HUES6 (cell line): ENCODE measurements around the gene TTC38.
A peak's percentile ranks its signal among the peaks of the same experiment; 100 is the strongest.

Experiments
- H3K27ac ChIP-seq: 2 replicates; pipeline ENCODE4 v1.7.0; 2013; ENCODE audit warnings: low read depth, mild to moderate bottlenecking, low read length, inconsistent platforms
- H3K27me3 ChIP-seq: 2 replicates; pipeline ENCODE4 v1.6.1; 2013; ENCODE audit warnings: low read length; ENCODE audit not compliant: control insufficient read depth, insufficient read depth
- H3K36me3 ChIP-seq: 2 replicates; pipeline ENCODE4 v1.6.1; 2013; ENCODE audit warnings: low read length; ENCODE audit not compliant: control insufficient read depth, insufficient read depth
- H3K4me1 ChIP-seq: 2 replicates; pipeline ENCODE4 v1.6.1; 2013; ENCODE audit warnings: low read length; ENCODE audit not compliant: control insufficient read depth, insufficient read depth
- H3K4me3 ChIP-seq: 2 replicates; pipeline ENCODE4 v1.5.1; 2013; ENCODE audit warnings: low read depth, low read length
- H3K9ac ChIP-seq: one replicate; pipeline ENCODE4 v1.6.1; 2013; ENCODE audit warnings: mild to moderate bottlenecking, low read length
- H3K9me3 ChIP-seq: 2 replicates; pipeline ENCODE4 v1.6.1; 2013; ENCODE audit warnings: low read depth, low read length; ENCODE audit not compliant: control insufficient read depth, insufficient read depth

Gene TTC38

DNA sequence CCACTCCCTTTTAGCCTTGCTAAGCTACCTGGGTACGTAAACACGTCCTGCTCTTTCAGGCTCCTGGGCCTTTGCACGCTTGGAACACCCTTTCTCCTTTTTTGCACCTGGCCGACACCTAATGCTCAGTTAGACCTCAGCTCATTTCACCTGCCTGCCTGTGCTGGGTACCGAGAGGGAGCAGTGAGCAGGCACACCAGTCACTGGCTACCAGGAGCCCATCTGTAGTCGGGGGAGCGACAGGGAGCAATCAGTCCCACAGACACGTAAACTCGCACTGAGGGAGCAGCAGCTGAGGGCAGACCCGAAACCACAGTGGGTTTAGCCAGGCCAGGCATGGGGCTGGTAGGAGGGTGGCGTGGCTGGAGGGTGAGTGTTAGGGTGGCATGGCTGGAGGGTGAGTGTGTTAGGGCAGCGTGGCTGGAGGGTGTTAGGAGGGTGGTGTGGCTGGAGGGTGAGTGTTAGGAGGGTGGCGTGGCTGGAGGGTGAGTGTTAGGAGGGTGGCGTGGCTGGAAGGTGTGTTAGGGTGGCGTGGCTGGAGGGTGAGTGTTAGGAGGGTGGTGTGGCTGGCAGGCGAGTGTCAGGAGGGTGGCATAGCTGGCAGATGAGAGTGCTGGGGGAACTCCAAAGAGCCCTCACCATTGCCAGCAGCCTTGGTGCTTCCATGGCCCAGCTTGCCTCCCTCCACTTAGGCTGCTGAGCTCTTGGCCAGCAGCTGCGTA, 22.5 kb downstream of the TTC38 start:
- Histone ChIP-seq H3K27ac (no peak overlapping the region), H3K9ac (no peak overlapping the region), H3K4me1 (0 out of 2 replicates have a peak, but pooled peaks cover under 1% of the 10 kb centered on the region), H3K27me3 (no peaks in the 10 kb centered on the region), H3K36me3 (peaks cover 38% of the 10 kb centered on the region), H3K9me3 (no peaks in the 10 kb centered on the region), H3K4me3 (no peak overlapping the region)

DNA sequence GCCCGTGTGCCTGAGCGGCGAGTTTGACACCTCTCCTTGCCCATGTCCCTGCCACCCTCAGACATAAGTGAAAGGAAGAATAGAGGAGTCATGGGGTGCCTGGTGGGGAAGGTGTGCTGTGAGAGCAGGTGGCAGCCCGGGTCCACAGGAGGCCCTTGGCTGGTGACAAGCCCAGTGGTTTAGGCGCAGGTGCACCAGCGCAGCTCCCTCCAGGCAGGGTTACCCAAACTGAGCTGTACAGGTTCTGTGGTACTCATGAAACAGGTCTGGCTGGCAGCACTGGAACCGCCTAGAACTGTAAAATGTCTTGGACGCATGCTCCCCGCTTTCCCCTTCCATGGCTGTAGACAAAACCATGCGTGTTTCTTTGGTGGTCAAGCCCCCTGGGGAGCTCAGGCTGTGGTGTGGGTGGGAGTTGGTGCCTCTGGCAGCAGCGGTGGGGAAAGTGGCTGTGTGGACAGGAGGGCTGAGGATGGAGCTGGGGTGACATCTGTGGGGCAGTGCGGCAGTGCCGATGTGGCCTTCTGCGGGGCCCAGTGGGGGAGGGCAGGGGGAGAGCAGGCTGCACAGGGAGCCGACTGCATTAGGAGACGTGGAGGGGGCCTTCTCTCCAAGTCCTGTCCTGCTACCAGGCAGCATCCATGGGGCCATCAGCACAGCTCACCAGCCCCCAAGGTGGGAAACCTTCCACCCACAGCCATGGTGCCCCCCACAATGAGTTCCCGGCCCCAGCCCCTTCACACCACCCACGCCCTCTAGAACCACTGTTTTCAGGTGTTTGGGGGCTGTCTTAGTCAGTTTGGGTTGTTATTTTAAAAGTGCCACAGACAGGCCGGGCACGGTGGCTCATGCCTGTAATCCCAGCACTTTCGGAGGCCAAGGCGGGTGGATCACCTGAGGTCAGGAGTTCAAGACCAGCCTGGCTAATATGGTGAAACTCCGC, 23.3 kb downstream of the TTC38 start:
- Histone ChIP-seq H3K27me3 (no peaks in the 10 kb centered on the region), H3K27ac (no peak overlapping the region), H3K4me3 (no peak overlapping the region), H3K9ac (no peak overlapping the region), H3K4me1 (peaks cover 8% of the 10 kb centered on the region), H3K36me3 (peaks cover 36% of the 10 kb centered on the region), H3K9me3 (no peaks in the 10 kb centered on the region)

DNA sequence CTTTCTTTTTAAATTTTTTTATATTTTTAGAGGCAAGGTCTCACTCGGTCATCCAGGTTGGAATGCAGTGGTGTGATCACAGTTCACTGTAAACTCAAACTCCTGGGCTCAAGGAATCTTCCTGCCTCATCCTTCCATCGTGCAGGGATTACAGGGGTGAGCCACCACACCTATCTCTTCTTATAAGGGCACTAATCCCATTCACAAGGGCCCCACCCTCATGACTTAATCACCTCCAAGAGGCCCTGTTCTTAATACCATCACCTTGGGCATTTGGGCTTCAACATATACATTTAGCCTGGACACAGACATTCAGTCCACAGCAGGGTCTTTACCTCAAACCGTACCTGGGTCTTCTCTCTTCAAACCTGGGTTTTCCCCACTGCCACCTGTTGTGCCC, 24.4 kb downstream of the TTC38 start:
- H3K9ac ChIP-seq, result no peak overlapping the region
- H3K4me3 ChIP-seq, result no peak overlapping the region
- no peak overlapping the region for H3K27ac ChIP-seq
- H3K27me3 ChIP-seq, result no peaks in the 10 kb centered on the region
- H3K36me3 ChIP-seq, result peaks cover 27% of the 10 kb centered on the region
- H3K4me1 ChIP-seq, result peaks cover 8% of the 10 kb centered on the region
- no peaks in the 10 kb centered on the region for H3K9me3 ChIP-seq

DNA sequence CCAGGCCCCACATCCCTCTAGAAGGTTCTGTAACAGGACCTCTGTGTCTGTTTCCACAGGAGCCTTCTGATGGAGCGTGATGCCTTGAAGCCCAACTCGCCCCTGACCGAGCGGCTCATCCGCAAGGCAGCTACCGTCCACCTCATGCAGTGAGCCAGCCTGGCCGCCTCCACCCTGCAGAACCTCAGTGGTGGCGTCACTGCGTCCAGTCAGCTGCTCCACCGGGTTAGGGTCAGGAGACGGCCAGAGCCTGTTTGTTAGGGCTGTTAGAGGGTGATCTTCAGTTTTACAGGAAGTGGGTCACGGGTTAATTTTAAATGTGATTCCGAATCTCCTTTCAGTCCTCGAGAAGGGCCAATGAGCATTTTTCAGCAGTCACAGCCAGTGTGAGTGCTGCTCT, 24.9 kb downstream of the TTC38 start:
- H3K36me3 ChIP-seq, result peaks cover 23% of the 10 kb centered on the region
- H3K4me3 ChIP-seq, result no peak overlapping the region
- H3K4me1 ChIP-seq, result peaks cover 11% of the 10 kb centered on the region
- H3K9me3 ChIP-seq, result no peaks in the 10 kb centered on the region
- H3K27ac ChIP-seq, result no peak overlapping the region
- H3K27me3 ChIP-seq, result no peaks in the 10 kb centered on the region
- no peak overlapping the region for H3K9ac ChIP-seq

DNA sequence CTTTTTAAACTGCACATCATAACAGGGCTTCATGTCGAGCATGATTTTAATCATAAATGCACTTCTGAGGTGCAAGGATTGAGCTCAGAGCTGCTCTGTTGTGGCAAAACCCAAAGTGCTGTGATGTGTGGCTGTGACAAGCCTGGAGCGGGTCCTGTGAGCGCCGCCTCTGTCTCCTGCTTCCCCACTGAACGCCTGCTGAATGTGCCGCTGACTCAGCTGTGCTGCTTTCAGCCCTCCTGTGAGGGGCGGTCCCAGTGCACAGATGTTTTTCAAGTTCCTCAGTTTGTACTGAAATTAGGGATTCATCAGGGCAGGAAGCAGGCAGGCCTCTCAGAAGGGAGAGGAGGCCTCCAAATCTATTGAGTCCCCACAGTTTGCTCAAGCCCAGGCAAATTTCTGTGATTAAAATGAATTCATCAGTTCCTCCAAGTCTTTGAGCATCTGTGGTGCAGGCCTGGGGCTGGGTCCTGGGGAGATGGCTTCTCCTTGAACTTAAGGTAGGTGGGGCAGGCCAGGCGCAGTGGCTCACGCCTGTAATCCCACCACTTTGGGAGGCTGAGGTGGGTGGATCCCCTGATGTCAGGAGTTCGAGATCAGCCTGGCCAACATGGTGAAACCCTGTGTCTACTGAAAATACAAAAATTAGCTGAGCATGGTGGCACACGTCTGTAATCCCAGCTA, 25.9 kb downstream of the TTC38 start:
- H3K4me3 ChIP-seq, result no peak overlapping the region
- H3K27ac ChIP-seq, result no peak overlapping the region
- H3K9ac ChIP-seq, result no peak overlapping the region
- no peaks in the 10 kb centered on the region for H3K9me3 ChIP-seq
- H3K36me3 ChIP-seq, result peaks cover 26% of the 10 kb centered on the region
- H3K4me1 ChIP-seq, result peaks cover 11% of the 10 kb centered on the region
- H3K27me3 ChIP-seq, result no peaks in the 10 kb centered on the region

DNA sequence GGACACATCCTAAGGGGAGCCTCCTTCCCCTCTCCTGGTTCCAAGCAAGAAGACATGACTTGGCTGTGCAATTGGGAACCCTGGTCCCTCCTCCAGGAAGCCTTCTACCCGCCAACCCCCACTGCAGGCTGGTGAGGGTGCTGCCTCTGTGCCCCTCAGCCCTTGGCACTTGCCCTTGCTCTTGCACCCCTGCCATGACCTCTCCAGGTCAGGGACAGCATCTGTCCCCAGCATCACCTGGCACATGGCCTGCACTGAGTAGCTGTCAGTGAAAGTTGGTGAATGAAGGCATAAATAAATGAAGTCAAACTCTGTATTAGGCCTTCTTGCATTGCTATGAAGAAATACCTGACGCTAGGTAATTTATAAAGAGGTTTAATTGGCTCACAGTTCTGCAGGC, 27.0 kb downstream of the TTC38 start:
- H3K36me3 ChIP-seq, result peaks cover 29% of the 10 kb centered on the region
- no peaks in the 10 kb centered on the region for H3K9me3 ChIP-seq
- H3K9ac ChIP-seq, result no peak overlapping the region
- H3K4me1 ChIP-seq, result peaks cover 11% of the 10 kb centered on the region
- no peak overlapping the region for H3K27ac ChIP-seq
- no peak overlapping the region for H3K4me3 ChIP-seq
- H3K27me3 ChIP-seq, result no peaks in the 10 kb centered on the region

DNA sequence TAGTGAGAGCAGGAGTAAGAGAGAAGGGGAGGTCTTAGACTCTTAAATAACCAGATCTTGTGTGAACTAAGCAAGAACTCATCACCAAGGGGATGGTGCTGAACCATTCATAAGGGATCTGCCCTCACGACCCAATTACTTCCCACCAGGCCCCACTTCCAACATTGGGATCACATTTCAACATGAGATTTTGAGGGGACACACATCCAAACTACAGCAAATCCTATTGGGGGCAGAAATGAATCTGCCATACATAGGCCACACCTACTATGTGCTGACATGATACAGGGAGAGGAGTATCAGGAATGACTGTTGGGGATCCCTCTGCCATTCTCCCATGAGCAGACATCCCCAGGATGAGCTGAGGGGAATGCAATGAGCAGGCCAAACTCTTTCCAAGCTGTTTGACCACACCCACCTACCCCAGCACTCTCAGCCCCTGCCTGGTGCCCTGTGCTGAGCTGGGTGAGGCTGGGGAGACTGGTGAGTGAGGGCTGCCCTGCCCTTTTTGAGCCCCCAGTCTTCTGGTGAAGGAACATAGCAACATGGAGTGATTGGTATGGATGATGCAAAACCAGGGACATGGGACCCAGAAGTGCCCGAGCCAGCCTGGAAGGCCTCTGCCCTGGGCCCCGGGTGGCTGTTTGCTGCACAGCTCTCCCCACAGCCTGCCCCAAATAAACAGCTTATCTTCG, 27.6 kb downstream of the TTC38 start:
- H3K36me3 ChIP-seq, result peaks cover 29% of the 10 kb centered on the region
- no peaks in the 10 kb centered on the region for H3K9me3 ChIP-seq
- H3K4me3 ChIP-seq, result peak overlapping the region; percentile 82
- H3K4me1 ChIP-seq, result peaks cover 11% of the 10 kb centered on the region
- H3K27me3 ChIP-seq, result no peaks in the 10 kb centered on the region
- no peak overlapping the region for H3K27ac ChIP-seq
- peak overlapping the region; percentile 85 for H3K9ac ChIP-seq

DNA sequence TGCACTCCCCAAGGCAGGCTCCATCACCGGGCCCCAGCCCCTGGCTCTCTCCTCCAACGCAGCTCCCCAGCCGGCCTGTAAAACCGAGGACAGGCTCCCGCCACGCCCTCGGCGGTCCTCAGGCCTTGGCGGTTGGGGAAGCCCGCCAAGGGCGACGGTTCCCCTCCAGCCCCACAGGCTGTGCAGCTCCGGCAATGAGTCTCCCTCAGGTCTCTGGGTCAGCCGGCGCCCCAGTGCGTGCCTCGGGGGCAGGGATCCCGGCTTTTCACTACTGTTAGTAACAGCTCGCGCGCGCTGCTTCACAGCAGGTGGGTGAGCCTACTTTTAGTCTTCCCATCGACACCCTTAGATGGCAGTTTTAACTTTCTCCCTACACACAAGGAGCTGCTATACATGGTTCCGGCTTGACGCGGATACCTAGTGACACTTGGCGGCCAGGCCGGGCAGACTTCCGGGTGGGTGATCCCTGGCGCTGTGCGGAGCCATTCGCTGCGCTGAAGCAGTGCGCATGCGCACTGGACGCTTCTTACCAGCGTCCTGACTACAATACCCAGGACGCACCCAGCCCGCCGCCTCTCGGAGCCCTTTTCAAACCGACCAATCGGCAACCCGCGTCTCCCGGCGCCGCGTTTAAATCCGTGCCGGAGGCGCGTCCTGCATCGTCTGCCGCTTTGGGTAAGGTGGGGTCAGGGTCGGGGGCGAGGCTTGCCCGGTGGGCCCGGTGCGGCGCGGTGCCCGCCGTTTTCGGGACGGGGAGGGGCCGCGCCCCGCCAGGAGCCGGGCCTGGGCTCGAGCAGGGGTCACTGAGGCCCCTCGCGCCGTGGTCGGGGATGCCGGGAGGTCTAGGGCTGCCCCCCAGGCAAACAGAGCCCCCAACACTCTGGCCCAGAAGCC, 28.7 kb downstream of the TTC38 start, which contains the start of gene GTSE1:
Gene GTSE1 (plus strand): TSS at position 614 of the 894 bp plus-strand sequence. CDS start 531 bp downstream, outside the sequence.
- Histone ChIP-seq H3K27ac (no peak within 1 kb of the TSS; the same call in 1 of the 2 replicates), H3K4me3 (peak within 1 kb of the TSS; percentile 82), H3K4me1 (peaks cover 11% of the 10 kb centered on the region), H3K27me3 (no peaks in the 10 kb centered on the region), H3K9me3 (no peaks in the 10 kb centered on the region), H3K36me3 (peaks cover 34% of the 10 kb centered on the region), H3K9ac (peak within 1 kb of the TSS; percentile 90)

DNA sequence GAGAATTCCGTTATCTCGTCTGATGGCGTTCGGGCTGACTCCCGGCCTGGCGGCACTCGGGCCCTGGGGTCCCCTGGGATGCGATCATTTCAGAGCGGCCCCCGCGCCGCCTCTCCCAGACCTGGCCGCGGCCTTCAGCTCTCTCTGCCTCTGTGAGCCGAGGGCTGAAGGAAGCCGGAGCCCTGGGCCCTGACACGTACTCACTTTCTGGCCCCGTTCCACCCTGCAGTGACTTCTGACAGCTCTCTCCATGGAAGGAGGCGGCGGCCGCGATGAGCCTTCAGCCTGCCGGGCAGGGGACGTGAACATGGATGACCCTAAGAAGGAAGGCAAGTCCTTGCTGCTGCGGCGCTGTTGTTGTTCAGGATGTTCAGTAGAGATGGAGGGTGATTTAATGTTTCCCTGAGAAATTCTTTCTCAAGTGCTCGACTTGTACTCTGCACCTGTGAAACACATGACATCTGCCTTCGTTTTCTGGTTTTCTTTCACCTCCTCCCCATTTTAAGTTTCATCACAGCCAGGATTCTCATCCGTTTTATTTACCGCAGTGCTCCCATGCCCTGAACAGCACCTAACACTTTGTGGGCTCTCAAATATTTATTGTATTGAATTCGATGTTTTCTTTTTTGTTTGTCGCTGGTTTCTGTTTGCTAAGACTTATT, 29.5 kb downstream of the TTC38 start:
- no peaks in the 10 kb centered on the region for H3K27me3 ChIP-seq
- peaks cover 11% of the 10 kb centered on the region for H3K4me1 ChIP-seq
- H3K9me3 ChIP-seq, result no peaks in the 10 kb centered on the region
- no peak overlapping the region; the same call in 1 of the 2 replicates for H3K27ac ChIP-seq
- peak overlapping the region; percentile 90 for H3K9ac ChIP-seq
- H3K36me3 ChIP-seq, result peaks cover 31% of the 10 kb centered on the region
- H3K4me3 ChIP-seq, result peak overlapping the region; percentile 82
